ENCODE data around the gene ALKAL2. TPM values are rescaled to one million over a fixed set of nuclear protein-coding genes. Genes with fewer than 3 reads are reported as not detected.
"Not testable (repeated sequence)": the region's sequence is repeated elsewhere in the genome, so short reads cannot be mapped to it uniquely, and the experiment has no call there.

Gene ALKAL2, protein sequence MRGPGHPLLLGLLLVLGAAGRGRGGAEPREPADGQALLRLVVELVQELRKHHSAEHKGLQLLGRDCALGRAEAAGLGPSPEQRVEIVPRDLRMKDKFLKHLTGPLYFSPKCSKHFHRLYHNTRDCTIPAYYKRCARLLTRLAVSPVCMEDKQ
- 50.0 and 52.9 TPM in 2 replicates for total RNA-seq
- long read RNA-seq, partial matches to known transcripts: 1 of 3 reads
- long read RNA-seq, other reads (novel, unspliced or antisense): 2 of 3 reads

DNA sequence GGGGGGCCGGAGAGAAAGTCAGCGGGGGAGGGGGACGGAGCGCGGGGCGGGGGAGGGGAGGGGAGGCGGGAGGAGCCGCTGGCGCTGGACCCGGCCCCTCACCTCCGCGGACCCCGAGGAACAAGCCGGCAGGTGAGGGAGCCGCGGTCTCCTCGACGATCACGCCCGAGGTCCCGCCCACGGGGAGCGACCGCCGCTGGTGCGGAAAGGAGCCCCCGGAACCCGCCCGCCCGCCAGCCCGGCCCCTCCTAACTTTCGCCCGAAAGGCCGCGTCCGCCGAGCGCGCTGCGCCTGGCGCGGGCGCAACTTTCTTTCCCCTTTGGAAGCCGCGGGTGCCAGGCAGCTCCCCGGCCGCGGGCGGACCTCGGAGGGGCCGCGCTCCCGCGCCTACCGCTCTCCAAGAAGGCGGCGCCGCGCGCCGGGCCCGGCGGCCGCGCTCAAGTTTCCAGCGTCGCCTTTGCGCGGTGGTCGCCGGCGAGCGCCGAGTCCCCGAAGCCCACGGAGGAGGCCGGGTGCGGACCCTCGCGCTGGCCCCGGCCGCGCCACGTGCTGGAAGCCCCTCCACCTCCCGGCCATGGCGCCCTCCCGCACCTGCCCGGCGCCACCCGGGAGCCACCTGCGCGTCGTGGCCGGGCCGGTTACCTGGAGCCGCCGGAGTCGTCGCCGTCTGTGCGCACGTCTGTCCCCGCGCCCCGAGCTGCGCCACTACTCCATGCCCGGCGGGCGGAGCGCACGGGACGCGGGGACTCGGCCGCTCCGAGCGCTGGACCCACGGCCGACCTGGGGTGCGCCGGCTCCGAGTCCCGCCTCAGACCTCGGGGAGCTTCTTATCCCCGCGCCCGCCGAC, at the start of gene ALKAL2:
TSS of gene ALKAL2 (minus strand) at position 181 of the 847 bp plus-strand sequence. CDS start 256 bp downstream, outside the sequence.
- no peak for DNase-seq (ENCODE audit: extremely low spot score, unreplicated experiment)
- H3K9me3 Mint-ChIP-seq (ENCODE audit: unreplicated experiment): no peaks in the 10 kb centered on the region
- H3K36me3 Mint-ChIP-seq (ENCODE audit: unreplicated experiment): peaks cover 22% of the 10 kb centered on the region
- peaks cover 3% of the 10 kb centered on the region for H3K27me3 Mint-ChIP-seq (ENCODE audit: unreplicated experiment)
- TF ChIP-seq, protein P1, sequence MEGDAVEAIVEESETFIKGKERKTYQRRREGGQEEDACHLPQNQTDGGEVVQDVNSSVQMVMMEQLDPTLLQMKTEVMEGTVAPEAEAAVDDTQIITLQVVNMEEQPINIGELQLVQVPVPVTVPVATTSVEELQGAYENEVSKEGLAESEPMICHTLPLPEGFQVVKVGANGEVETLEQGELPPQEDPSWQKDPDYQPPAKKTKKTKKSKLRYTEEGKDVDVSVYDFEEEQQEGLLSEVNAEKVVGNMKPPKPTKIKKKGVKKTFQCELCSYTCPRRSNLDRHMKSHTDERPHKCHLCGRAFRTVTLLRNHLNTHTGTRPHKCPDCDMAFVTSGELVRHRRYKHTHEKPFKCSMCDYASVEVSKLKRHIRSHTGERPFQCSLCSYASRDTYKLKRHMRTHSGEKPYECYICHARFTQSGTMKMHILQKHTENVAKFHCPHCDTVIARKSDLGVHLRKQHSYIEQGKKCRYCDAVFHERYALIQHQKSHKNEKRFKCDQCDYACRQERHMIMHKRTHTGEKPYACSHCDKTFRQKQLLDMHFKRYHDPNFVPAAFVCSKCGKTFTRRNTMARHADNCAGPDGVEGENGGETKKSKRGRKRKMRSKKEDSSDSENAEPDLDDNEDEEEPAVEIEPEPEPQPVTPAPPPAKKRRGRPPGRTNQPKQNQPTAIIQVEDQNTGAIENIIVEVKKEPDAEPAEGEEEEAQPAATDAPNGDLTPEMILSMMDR (IDR thresholded peaks at IDR 0.05): no peak
- peaks cover 26% of the 10 kb centered on the region for H3K4me1 Mint-ChIP-seq (ENCODE audit: unreplicated experiment)
- H3K4me3 Mint-ChIP-seq (ENCODE audit: unreplicated experiment): peak within 1 kb of the TSS; percentile 83
- H3K27ac Mint-ChIP-seq (ENCODE audit: unreplicated experiment): peak within 1 kb of the TSS; percentile 60

DNA sequence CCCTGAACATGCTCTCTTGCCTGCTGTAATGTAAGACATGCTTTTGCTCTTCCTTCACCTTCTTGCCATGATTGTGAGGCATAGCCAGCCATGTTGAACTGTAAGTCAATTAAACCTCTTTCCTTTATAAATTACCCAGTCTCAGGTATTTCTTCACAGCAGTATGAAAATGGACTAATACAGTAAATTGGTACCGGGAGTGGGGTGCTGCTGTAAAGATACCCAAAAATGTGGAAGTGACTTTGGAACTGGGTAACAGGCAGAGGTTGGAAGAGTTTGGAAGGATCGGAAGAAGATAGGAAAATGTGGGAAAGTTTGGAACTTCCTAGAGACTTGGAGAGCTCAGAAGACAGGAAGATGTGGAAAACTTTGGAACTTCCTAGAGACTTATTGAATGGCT, 49.1 kb upstream of the ALKAL2 start:
- not testable (repeated sequence) for H3K27me3 Mint-ChIP-seq (ENCODE audit: unreplicated experiment); DNase-seq (ENCODE audit: extremely low spot score, unreplicated experiment); H3K27ac Mint-ChIP-seq (ENCODE audit: unreplicated experiment); H3K4me1 Mint-ChIP-seq (ENCODE audit: unreplicated experiment); H3K4me3 Mint-ChIP-seq (ENCODE audit: unreplicated experiment)
- Mint-ChIP-seq H3K36me3 (ENCODE audit: unreplicated experiment) (peaks cover 39% of the 10 kb centered on the region), H3K9me3 (ENCODE audit: unreplicated experiment) (peaks cover 36% of the 10 kb centered on the region)

DNA sequence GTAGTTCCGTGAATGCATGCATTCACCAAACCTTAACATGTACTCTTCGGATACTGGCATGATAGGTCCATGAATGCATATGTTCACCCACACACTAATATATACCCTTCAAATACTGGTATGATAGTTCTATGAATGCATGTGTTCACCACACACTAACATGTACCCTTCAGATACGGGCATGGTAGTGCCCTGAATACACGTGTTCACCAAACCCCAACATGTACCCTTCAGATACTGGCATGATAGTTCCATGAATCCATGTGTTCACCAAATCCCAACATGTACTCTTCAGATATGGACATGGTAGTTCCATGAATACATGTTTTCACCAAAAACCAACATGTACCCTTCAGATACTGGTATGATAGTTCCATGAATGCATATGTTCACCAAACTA, 48.5 kb upstream of the ALKAL2 start:
- H3K4me1 Mint-ChIP-seq (ENCODE audit: unreplicated experiment): peaks cover 5% of the 10 kb centered on the region
- H3K4me3 Mint-ChIP-seq (ENCODE audit: unreplicated experiment): no peak overlapping the region
- peaks cover 36% of the 10 kb centered on the region for H3K9me3 Mint-ChIP-seq (ENCODE audit: unreplicated experiment)
- no peak overlapping the region for H3K27ac Mint-ChIP-seq (ENCODE audit: unreplicated experiment)
- H3K27me3 Mint-ChIP-seq (ENCODE audit: unreplicated experiment): no peaks in the 10 kb centered on the region
- peaks cover 36% of the 10 kb centered on the region for H3K36me3 Mint-ChIP-seq (ENCODE audit: unreplicated experiment)
- no peak for DNase-seq (ENCODE audit: extremely low spot score, unreplicated experiment)
- TF ChIP-seq, protein P1 (IDR thresholded peaks at IDR 0.05): no peak

DNA sequence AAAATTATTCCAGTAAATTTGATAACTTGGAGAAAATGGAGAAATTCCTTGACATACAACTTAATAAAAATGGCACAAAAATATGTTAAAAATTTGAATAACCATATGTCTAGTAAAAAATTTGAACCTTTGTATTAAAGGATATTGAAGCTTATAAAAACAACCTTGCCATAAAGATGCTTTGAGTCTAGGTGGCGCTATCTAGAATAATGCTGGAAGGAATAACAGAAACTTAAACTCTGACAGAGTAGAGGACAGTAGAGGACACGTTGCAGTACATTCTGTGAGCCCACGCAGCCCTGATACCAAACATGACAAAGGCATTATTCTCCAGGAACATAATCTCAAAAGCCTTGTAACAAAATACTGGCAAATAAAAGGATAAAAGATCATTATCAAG, 44.7 kb upstream of the ALKAL2 start:
- peaks cover 39% of the 10 kb centered on the region for H3K36me3 Mint-ChIP-seq (ENCODE audit: unreplicated experiment)
- no peak overlapping the region for H3K4me3 Mint-ChIP-seq (ENCODE audit: unreplicated experiment)
- peaks cover 45% of the 10 kb centered on the region for H3K9me3 Mint-ChIP-seq (ENCODE audit: unreplicated experiment)
- no peak for DNase-seq (ENCODE audit: extremely low spot score, unreplicated experiment)
- TF ChIP-seq, protein P1 (IDR thresholded peaks at IDR 0.05): peak; percentile 19
- no peaks in the 10 kb centered on the region for H3K27me3 Mint-ChIP-seq (ENCODE audit: unreplicated experiment)
- no peak overlapping the region for H3K27ac Mint-ChIP-seq (ENCODE audit: unreplicated experiment)
- peaks cover 29% of the 10 kb centered on the region for H3K4me1 Mint-ChIP-seq (ENCODE audit: unreplicated experiment)

DNA sequence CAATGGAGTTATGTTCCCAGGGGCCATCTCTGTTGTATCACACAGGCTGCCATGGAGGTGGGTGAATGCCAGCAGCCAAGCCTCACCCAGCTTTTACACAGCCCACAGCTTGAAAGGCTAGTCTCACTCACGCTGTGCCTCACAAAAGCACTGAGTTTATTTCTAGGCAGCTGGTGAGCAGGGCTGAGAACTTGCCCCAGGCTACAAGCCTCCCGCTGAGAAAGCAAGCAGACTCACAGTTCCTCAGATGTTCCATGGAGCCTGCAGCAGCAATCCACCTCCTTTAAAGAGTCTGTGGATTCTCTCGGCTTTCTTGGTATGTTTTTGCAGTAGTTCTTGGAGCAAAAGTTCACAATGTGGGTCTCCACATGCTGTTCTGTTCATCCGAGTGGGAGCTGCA, 40.9 kb upstream of the ALKAL2 start:
- H3K27ac Mint-ChIP-seq (ENCODE audit: unreplicated experiment): peak overlapping the region; percentile 84
- no peaks in the 10 kb centered on the region for H3K27me3 Mint-ChIP-seq (ENCODE audit: unreplicated experiment)
- DNase-seq (ENCODE audit: extremely low spot score, unreplicated experiment): peak; percentile 93
- TF ChIP-seq, protein P1 (IDR thresholded peaks at IDR 0.05): no peak
- H3K4me1 Mint-ChIP-seq (ENCODE audit: unreplicated experiment): peaks cover 31% of the 10 kb centered on the region
- H3K36me3 Mint-ChIP-seq (ENCODE audit: unreplicated experiment): peaks cover 44% of the 10 kb centered on the region
- H3K4me3 Mint-ChIP-seq (ENCODE audit: unreplicated experiment): no peak overlapping the region
- H3K9me3 Mint-ChIP-seq (ENCODE audit: unreplicated experiment): peaks cover 62% of the 10 kb centered on the region
